ENCODE data around the gene PLP2. TPM values are rescaled to one million over a fixed set of nuclear protein-coding genes. Genes with fewer than 3 reads are reported as not detected.
A peak's percentile ranks its signal among the peaks of the same experiment; 100 is the strongest.

Gene PLP2
- total RNA-seq, 1 experiment from 2014 or later, result 273 TPM

- Mint-ChIP-seq H3K9me3 (ENCODE audit: low read depth, unreplicated experiment) (peaks cover 3% of the 10 kb centered on the region), H3K27ac (ENCODE audit: unreplicated experiment) (peak overlapping the region; percentile 96), H3K4me1 (ENCODE audit: low read depth, unreplicated experiment) (peaks cover 27% of the 10 kb centered on the region), H3K27me3 (ENCODE audit: unreplicated experiment) (no peaks in the 10 kb centered on the region), H3K36me3 (ENCODE audit: insufficient read depth, unreplicated experiment) (peaks cover 12% of the 10 kb centered on the region), H3K4me3 (ENCODE audit: low read depth, unreplicated experiment) (peak overlapping the region; percentile 89)
- TF ChIP-seq, protein P1, sequence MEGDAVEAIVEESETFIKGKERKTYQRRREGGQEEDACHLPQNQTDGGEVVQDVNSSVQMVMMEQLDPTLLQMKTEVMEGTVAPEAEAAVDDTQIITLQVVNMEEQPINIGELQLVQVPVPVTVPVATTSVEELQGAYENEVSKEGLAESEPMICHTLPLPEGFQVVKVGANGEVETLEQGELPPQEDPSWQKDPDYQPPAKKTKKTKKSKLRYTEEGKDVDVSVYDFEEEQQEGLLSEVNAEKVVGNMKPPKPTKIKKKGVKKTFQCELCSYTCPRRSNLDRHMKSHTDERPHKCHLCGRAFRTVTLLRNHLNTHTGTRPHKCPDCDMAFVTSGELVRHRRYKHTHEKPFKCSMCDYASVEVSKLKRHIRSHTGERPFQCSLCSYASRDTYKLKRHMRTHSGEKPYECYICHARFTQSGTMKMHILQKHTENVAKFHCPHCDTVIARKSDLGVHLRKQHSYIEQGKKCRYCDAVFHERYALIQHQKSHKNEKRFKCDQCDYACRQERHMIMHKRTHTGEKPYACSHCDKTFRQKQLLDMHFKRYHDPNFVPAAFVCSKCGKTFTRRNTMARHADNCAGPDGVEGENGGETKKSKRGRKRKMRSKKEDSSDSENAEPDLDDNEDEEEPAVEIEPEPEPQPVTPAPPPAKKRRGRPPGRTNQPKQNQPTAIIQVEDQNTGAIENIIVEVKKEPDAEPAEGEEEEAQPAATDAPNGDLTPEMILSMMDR (IDR thresholded peaks at IDR 0.05; ENCODE audit: unreplicated experiment), result no peak
- no TSS peak for BruUV-seq (replicated peaks)
- intact Hi-C loops (cut with micrococcal nuclease; ENCODE audit: unreplicated experiment), result no loop called here
- CTCF ChIA-PET, result interaction anchor here (0.6 to 1.6 kb wide), 9 partner anchors 11 to 1090 kb away, joined by 3 to 12 read pairs (median 3); no protein-coding TSS in a partner anchor
- peak; percentile 30 for DNase-seq
Measured at GRCh38 chrX:49155243-49155899, 16.3 kb upstream of the PLP2 start.

GRCh38 chrX:49155900-49156837, 15.5 kb upstream of the PLP2 start:
- BruUV-seq (replicated peaks), result no TSS peak
- peaks cover 12% of the 10 kb centered on the region for H3K36me3 Mint-ChIP-seq (ENCODE audit: insufficient read depth, unreplicated experiment)
- TF ChIP-seq, protein P1 (IDR thresholded peaks at IDR 0.05; ENCODE audit: unreplicated experiment), result peak; percentile 47
- peaks cover under 1% of the 10 kb centered on the region for H3K9me3 Mint-ChIP-seq (ENCODE audit: low read depth, unreplicated experiment)
- peaks cover 27% of the 10 kb centered on the region for H3K4me1 Mint-ChIP-seq (ENCODE audit: low read depth, unreplicated experiment)
- DNase-seq, result peak; percentile 87
- CTCF ChIA-PET, result interaction anchor here (0.6 to 1.6 kb wide), 7 partner anchors 11 to 197 kb away, joined by 3 to 12 read pairs (median 3); no protein-coding TSS in a partner anchor
- H3K27ac Mint-ChIP-seq (ENCODE audit: unreplicated experiment), result peak overlapping the region; percentile 96
- no peaks in the 10 kb centered on the region for H3K27me3 Mint-ChIP-seq (ENCODE audit: unreplicated experiment)
- H3K4me3 Mint-ChIP-seq (ENCODE audit: low read depth, unreplicated experiment), result peak overlapping the region; percentile 89
- intact Hi-C loops (cut with micrococcal nuclease; ENCODE audit: unreplicated experiment), result no loop called here

DNA sequence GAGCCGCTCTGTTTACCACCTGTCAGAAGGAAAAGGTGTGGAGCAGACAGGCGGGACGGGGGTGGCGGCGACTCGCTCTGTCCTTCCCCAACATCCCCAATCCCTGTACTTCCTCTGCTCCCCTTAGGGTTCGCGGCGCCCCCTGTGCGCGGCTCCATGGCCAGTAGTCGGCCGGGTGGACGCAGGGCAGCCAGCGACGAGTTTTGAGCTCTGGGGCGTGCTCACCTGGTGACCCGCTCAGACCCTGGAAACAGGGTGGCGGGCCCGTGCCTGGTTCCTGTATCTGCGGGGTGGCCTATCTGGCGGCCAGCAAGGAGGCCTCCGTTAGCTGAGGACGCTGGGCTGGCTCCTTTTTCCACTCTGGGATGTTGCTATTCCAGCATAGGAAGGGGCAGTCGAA, 14.5 kb upstream of the PLP2 start:
- DNase-seq, result no peak
- H3K9me3 Mint-ChIP-seq (ENCODE audit: low read depth, unreplicated experiment), result no peaks in the 10 kb centered on the region
- H3K27me3 Mint-ChIP-seq (ENCODE audit: unreplicated experiment), result no peaks in the 10 kb centered on the region
- TF ChIP-seq, protein P1 (IDR thresholded peaks at IDR 0.05; ENCODE audit: unreplicated experiment), result no peak
- H3K4me3 Mint-ChIP-seq (ENCODE audit: low read depth, unreplicated experiment), result no peak overlapping the region
- no TSS peak for BruUV-seq (replicated peaks)
- intact Hi-C loops (cut with micrococcal nuclease; ENCODE audit: unreplicated experiment), result no loop called here
- CTCF ChIA-PET, result no interaction called here
- no peak overlapping the region for H3K27ac Mint-ChIP-seq (ENCODE audit: unreplicated experiment)
- H3K36me3 Mint-ChIP-seq (ENCODE audit: insufficient read depth, unreplicated experiment), result peaks cover 12% of the 10 kb centered on the region
- H3K4me1 Mint-ChIP-seq (ENCODE audit: low read depth, unreplicated experiment), result peaks cover 27% of the 10 kb centered on the region

- CTCF ChIA-PET, result interaction anchor here (0.6 kb wide), 1 partner anchor 61 kb away, joined by 3 read pairs; no protein-coding TSS in a partner anchor
- Mint-ChIP-seq H3K27me3 (ENCODE audit: unreplicated experiment) (no peaks in the 10 kb centered on the region), H3K9me3 (ENCODE audit: low read depth, unreplicated experiment) (no peaks in the 10 kb centered on the region), H3K27ac (ENCODE audit: unreplicated experiment) (no peak overlapping the region), H3K36me3 (ENCODE audit: insufficient read depth, unreplicated experiment) (peaks cover 33% of the 10 kb centered on the region), H3K4me1 (ENCODE audit: low read depth, unreplicated experiment) (peaks cover 26% of the 10 kb centered on the region), H3K4me3 (ENCODE audit: low read depth, unreplicated experiment) (no peak overlapping the region)
- intact Hi-C loops (cut with micrococcal nuclease; ENCODE audit: unreplicated experiment), result no loop called here
- TF ChIP-seq, protein P1 (IDR thresholded peaks at IDR 0.05; ENCODE audit: unreplicated experiment), result no peak
- BruUV-seq (replicated peaks), result no TSS peak
- no peak for DNase-seq
Measured at GRCh38 chrX:49160908-49161307, 10.8 kb upstream of the PLP2 start.
